ENCODE measurements around the gene PRXL2B. TPM values are rescaled to one million over a fixed set of nuclear protein-coding genes. Genes with fewer than 3 reads are reported as not detected.
"Not testable (repeated sequence)": the region's sequence is repeated elsewhere in the genome, so short reads cannot be mapped to it uniquely, and the experiment has no call there.

PRXL2B gene
- total and polyA plus RNA-seq, 2 donors (not counting 1 experiment from before 2014, with no cell fraction given), result 11.7 to 13.8 TPM

- H3K79me2 ChIP-seq (ENCODE audit: control insufficient read depth, insufficient read depth, low read length), result no peaks in the 10 kb centered on the region
- no peak for TF ChIP-seq EZH2 (IDR thresholded peaks at IDR 0.05; ENCODE audit: low read length, missing control alignments)
- no peak for TF ChIP-seq CTCF (conservative IDR thresholded peaks at IDR 0.05 in 1 of 2, IDR thresholded peaks at IDR 0.05 in 1 of 2; ENCODE audit: low read depth in 1 of 2, low read length in 2 of 2)
- peaks cover 14% of the 10 kb centered on the region for H3K4me1 ChIP-seq (ENCODE audit: control insufficient read depth, extremely low read depth, insufficient read depth, low read length)
- H3K27me3 ChIP-seq (ENCODE audit: control insufficient read depth, insufficient read depth, low read length), result no peaks in the 10 kb centered on the region
- DNase-seq (ENCODE audit: low read depth in 2 of 2), result peak; percentile 65 to 70
- H3K4me2 ChIP-seq (ENCODE audit: extremely low read depth, insufficient read depth, low read length), result peak overlapping the region; percentile 81
- H3K27ac ChIP-seq (ENCODE audit: insufficient read depth, low read length), result peak overlapping the region; percentile 25
- H3K36me3 ChIP-seq (ENCODE audit: control insufficient read depth, insufficient read depth, low read length), result no peaks in the 10 kb centered on the region
- H4K20me1 ChIP-seq (ENCODE audit: control insufficient read depth, extremely low read depth, insufficient read depth, low read length), result no peaks in the 10 kb centered on the region
- peak overlapping the region; percentile 35 for H2AFZ ChIP-seq (ENCODE audit: low read length)
- H3K4me3 ChIP-seq (replicated peaks in 1 of 4; ENCODE audit: control extremely low read depth in 1 of 4, insufficient read depth in 1 of 4, low read depth in 3 of 4, low read length in 4 of 4), result peak overlapping the region; percentile 22 to 63 (median 53)
- H3K9ac ChIP-seq (ENCODE audit: insufficient read depth, low read length), result peak overlapping the region; percentile 60
- no peaks in the 10 kb centered on the region for H3K9me3 ChIP-seq (ENCODE audit: control insufficient read depth, insufficient read depth, low read depth, low read length)
Measured at GRCh38 chr1:2546515-2547209, 39.9 kb upstream of the PRXL2B start.

GRCh38 chr1:2547210-2548067, 39.1 kb upstream of the PRXL2B start:
- Histone ChIP-seq H3K9ac (ENCODE audit: insufficient read depth, low read length) (no peak overlapping the region), H3K27ac (ENCODE audit: insufficient read depth, low read length) (no peak overlapping the region), H3K4me1 (ENCODE audit: control insufficient read depth, extremely low read depth, insufficient read depth, low read length) (peaks cover 14% of the 10 kb centered on the region), H3K9me3 (ENCODE audit: control insufficient read depth, insufficient read depth, low read depth, low read length) (no peaks in the 10 kb centered on the region), H3K4me3 (replicated peaks in 1 of 4; ENCODE audit: control extremely low read depth in 1 of 4, insufficient read depth in 1 of 4, low read depth in 3 of 4, low read length in 4 of 4) (peak overlapping the region in 2 of 4 experiments; percentile 57 to 63), H3K36me3 (ENCODE audit: control insufficient read depth, insufficient read depth, low read length) (no peaks in the 10 kb centered on the region), H3K79me2 (ENCODE audit: control insufficient read depth, insufficient read depth, low read length) (no peaks in the 10 kb centered on the region), H3K27me3 (ENCODE audit: control insufficient read depth, insufficient read depth, low read length) (no peaks in the 10 kb centered on the region), H2AFZ (ENCODE audit: low read length) (no peak overlapping the region), H4K20me1 (ENCODE audit: control insufficient read depth, extremely low read depth, insufficient read depth, low read length) (no peaks in the 10 kb centered on the region), H3K4me2 (ENCODE audit: extremely low read depth, insufficient read depth, low read length) (peak overlapping the region; percentile 37)
- DNase-seq (ENCODE audit: low read depth in 2 of 2), result no peak
- TF ChIP-seq CTCF (conservative IDR thresholded peaks at IDR 0.05 in 1 of 2, IDR thresholded peaks at IDR 0.05 in 1 of 2; ENCODE audit: low read depth in 1 of 2, low read length in 2 of 2) (no peak), EZH2 (IDR thresholded peaks at IDR 0.05; ENCODE audit: low read length, missing control alignments) (no peak)

GRCh38 chr1:2548068-2548589, 38.4 kb upstream of the PRXL2B start:
- Histone ChIP-seq H3K27me3 (ENCODE audit: control insufficient read depth, insufficient read depth, low read length) (no peaks in the 10 kb centered on the region), H3K9me3 (ENCODE audit: control insufficient read depth, insufficient read depth, low read depth, low read length) (no peaks in the 10 kb centered on the region), H3K4me3 (replicated peaks in 1 of 4; ENCODE audit: control extremely low read depth in 1 of 4, insufficient read depth in 1 of 4, low read depth in 3 of 4, low read length in 4 of 4) (peak overlapping the region in 1 of 4 experiments; percentile 4), H3K4me1 (ENCODE audit: control insufficient read depth, extremely low read depth, insufficient read depth, low read length) (peaks cover 14% of the 10 kb centered on the region), H3K9ac (ENCODE audit: insufficient read depth, low read length) (peak overlapping the region; percentile 55), H3K36me3 (ENCODE audit: control insufficient read depth, insufficient read depth, low read length) (no peaks in the 10 kb centered on the region), H3K27ac (ENCODE audit: insufficient read depth, low read length) (peak overlapping the region; percentile 43), H3K79me2 (ENCODE audit: control insufficient read depth, insufficient read depth, low read length) (no peaks in the 10 kb centered on the region), H2AFZ (ENCODE audit: low read length) (peak overlapping the region; percentile 41), H4K20me1 (ENCODE audit: control insufficient read depth, extremely low read depth, insufficient read depth, low read length) (no peaks in the 10 kb centered on the region), H3K4me2 (ENCODE audit: extremely low read depth, insufficient read depth, low read length) (peak overlapping the region; percentile 59)
- peak; percentile 48 to 62 for DNase-seq (ENCODE audit: low read depth in 2 of 2)
- TF ChIP-seq CTCF (conservative IDR thresholded peaks at IDR 0.05 in 1 of 2, IDR thresholded peaks at IDR 0.05 in 1 of 2; ENCODE audit: low read depth in 1 of 2, low read length in 2 of 2) (peak; percentile 88 to 95), EZH2 (IDR thresholded peaks at IDR 0.05; ENCODE audit: low read length, missing control alignments) (no peak)

DNA sequence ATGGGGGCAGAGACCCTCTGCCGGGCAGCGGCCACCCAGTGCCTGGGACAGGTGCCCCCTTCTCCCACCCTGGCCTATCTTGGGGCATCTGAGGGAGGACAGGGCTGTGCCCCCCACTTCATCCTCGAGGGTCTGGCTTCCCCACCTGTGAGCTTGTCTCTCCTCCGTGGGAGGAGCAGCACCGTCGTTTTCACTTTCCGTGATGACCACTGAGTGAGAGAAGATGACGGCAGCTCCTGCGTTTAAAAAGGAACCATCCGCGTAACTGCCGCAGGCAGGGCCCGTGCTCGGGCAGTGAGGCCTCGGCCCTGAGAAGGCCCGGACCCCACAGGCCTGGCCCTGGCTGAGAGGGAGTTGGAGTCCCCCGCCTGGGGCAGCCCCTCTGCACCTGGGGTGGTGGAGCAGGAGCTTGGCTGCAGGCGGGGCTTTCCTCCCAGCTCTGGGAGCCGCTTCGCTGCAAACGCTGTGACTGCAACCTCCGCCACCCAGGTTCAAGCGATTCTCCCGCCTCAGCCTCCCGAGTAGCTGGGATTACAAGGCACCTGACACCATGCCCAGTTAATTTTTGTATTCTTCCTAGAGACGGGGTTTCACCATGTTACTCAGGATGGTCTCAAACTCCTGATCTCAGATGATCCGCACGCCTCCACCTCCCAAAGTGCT, 37.1 kb upstream of the PRXL2B start:
- H3K4me3 ChIP-seq (replicated peaks in 1 of 4; ENCODE audit: control extremely low read depth in 1 of 4, insufficient read depth in 1 of 4, low read depth in 3 of 4, low read length in 4 of 4); H3K36me3 ChIP-seq (ENCODE audit: control insufficient read depth, insufficient read depth, low read length); H3K9ac ChIP-seq (ENCODE audit: insufficient read depth, low read length); H3K9me3 ChIP-seq (ENCODE audit: control insufficient read depth, insufficient read depth, low read depth, low read length); H2AFZ ChIP-seq (ENCODE audit: low read length); H3K4me2 ChIP-seq (ENCODE audit: extremely low read depth, insufficient read depth, low read length); H3K27me3 ChIP-seq (ENCODE audit: control insufficient read depth, insufficient read depth, low read length); H4K20me1 ChIP-seq (ENCODE audit: control insufficient read depth, extremely low read depth, insufficient read depth, low read length); DNase-seq (ENCODE audit: low read depth in 2 of 2); H3K79me2 ChIP-seq (ENCODE audit: control insufficient read depth, insufficient read depth, low read length): not testable (repeated sequence)
- H3K4me1 ChIP-seq (ENCODE audit: control insufficient read depth, extremely low read depth, insufficient read depth, low read length), result peaks cover 14% of the 10 kb centered on the region
- peak overlapping the region; percentile 57 for H3K27ac ChIP-seq (ENCODE audit: insufficient read depth, low read length)
